Ishikawa (cell line): ENCODE results near the gene JAG2.

Experiments
- CEBPB ChIP-seq: IDR thresholded peaks from 2 replicates; pipeline ENCODE4 v1.6.1; 2012
- CREB1 ChIP-seq: IDR thresholded peaks from 2 replicates; pipeline ENCODE4 v1.6.1; 2012; ENCODE audit warnings: low read depth
- EP300 ChIP-seq: IDR thresholded peaks from 2 replicates; pipeline ENCODE4 v1.6.1; 2012; ENCODE audit warnings: borderline replicate concordance
- FOXM1 ChIP-seq: IDR thresholded peaks from 2 replicates; pipeline ENCODE4 v1.6.1; 2012; ENCODE audit warnings: low read depth, borderline replicate concordance
- MAX ChIP-seq: IDR thresholded peaks from 2 replicates; pipeline ENCODE4 v1.6.1; 2012
- RAD21 ChIP-seq: IDR thresholded peaks from 2 replicates; pipeline ENCODE4 v1.6.1; 2012; ENCODE audit warnings: low read depth
- REST ChIP-seq: IDR thresholded peaks from 2 replicates; pipeline ENCODE4 v1.6.1; 2012; ENCODE audit warnings: low read depth, mild to moderate bottlenecking
- TAF1 ChIP-seq: IDR thresholded peaks from 2 replicates; pipeline ENCODE4 v1.6.1; 2012; ENCODE audit warnings: low read depth, mild to moderate bottlenecking
- TCF12 ChIP-seq: IDR thresholded peaks from 2 replicates; pipeline ENCODE4 v1.6.1; 2012; ENCODE audit warnings: low read depth
- TEAD4 ChIP-seq: IDR thresholded peaks from 2 replicates; pipeline ENCODE4 v1.6.1; 2012
- USF1 ChIP-seq: IDR thresholded peaks from 2 replicates; pipeline ENCODE4 v1.6.1; 2012

- TF ChIP-seq TCF12 = no peak
- TF ChIP-seq MAX = no peak
- no peak for TF ChIP-seq RAD21
- no peak for TF ChIP-seq FOXM1
- TF ChIP-seq EP300 = no peak
- TF ChIP-seq CEBPB = no peak
- no peak for TF ChIP-seq TEAD4
- no peak for TF ChIP-seq CREB1
- no peak for TF ChIP-seq USF1
- TF ChIP-seq TAF1 = no peak
- TF ChIP-seq REST = no peak
These were observed 8.5 kb upstream of the JAG2 start for GRCh38 chr14:105177082-105177481.
